Keratinocyte (primary cell): ENCODE measurements around the gene F8.

ENCODE experiments used
- EZH2 ChIP-seq: IDR thresholded peaks from one replicate; pipeline ENCODE4 v1.6.1; 2012; ENCODE audit warnings: inconsistent platforms, mild to moderate bottlenecking, low read length, moderate library complexity
- TF ChIP-seq, protein P1 (sequence below), 3 experiments: IDR thresholded peaks in 1 of 3; conservative IDR thresholded peaks in 1 of 3; optimal IDR thresholded peaks in 1 of 3; 2 replicates in 2 of 3; 3 replicates in 1 of 3; pipeline versions ENCODE3 to v1.5.1; 2011; ENCODE audit warnings: low read length in 3 of 3, mild to moderate bottlenecking in 3 of 3, moderate library complexity in 2 of 3, control low read depth in 1 of 3, inconsistent platforms in 1 of 3; ENCODE audit not compliant: insufficient read depth in 2 of 3; ENCODE audit errors: extremely low read depth in 1 of 3

DNA sequence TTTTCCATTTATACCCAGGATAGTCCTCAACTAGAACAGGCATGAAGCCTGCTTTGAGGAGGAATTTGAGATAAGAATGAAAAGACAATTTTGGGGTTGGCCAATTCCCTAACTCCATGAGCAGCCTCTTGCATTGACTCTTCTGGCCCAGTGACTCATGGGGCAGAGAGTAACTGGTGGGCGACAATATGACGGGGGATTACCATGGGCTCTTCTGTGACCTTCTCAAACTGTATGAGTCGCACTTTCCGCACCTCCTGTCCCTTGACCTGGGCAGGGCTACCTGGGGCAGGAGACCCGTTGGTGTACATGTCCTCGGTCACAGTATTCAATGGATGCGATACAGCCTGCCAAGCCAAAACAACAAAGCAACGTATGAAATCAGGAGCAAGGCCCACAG, 230.6 kb downstream of the F8 start:
- TF ChIP-seq, protein P1, sequence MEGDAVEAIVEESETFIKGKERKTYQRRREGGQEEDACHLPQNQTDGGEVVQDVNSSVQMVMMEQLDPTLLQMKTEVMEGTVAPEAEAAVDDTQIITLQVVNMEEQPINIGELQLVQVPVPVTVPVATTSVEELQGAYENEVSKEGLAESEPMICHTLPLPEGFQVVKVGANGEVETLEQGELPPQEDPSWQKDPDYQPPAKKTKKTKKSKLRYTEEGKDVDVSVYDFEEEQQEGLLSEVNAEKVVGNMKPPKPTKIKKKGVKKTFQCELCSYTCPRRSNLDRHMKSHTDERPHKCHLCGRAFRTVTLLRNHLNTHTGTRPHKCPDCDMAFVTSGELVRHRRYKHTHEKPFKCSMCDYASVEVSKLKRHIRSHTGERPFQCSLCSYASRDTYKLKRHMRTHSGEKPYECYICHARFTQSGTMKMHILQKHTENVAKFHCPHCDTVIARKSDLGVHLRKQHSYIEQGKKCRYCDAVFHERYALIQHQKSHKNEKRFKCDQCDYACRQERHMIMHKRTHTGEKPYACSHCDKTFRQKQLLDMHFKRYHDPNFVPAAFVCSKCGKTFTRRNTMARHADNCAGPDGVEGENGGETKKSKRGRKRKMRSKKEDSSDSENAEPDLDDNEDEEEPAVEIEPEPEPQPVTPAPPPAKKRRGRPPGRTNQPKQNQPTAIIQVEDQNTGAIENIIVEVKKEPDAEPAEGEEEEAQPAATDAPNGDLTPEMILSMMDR (optimal IDR thresholded peaks at IDR 0.05 in 1 of 3, IDR thresholded peaks at IDR 0.05 in 1 of 3, conservative IDR thresholded peaks at IDR 0.05 in 1 of 3; ENCODE audit: extremely low read depth in 1 of 3, insufficient read depth in 2 of 3, low read length in 3 of 3) = no peak
- TF ChIP-seq EZH2 = no peak
